Panc1 (cell line): ENCODE measurements around the gene NOX4.
"Not testable (repeated sequence)": the region's sequence is repeated elsewhere in the genome, so short reads cannot be mapped to it uniquely, and the experiment has no call there.

ENCODE experiments used
- POLR2AphosphoS5 ChIP-seq: IDR thresholded peaks from 2 replicates; pipeline ENCODE4 v1.6.1; 2012; ENCODE audit warnings: mild to moderate bottlenecking, low read depth, low read length, moderate library complexity
- SIN3A ChIP-seq: IDR thresholded peaks from 2 replicates; pipeline ENCODE4 v1.6.1; 2012; ENCODE audit warnings: low read depth, mild to moderate bottlenecking, low read length, moderate library complexity, borderline replicate concordance; ENCODE audit not compliant: insufficient read depth
- TCF7L2 ChIP-seq: IDR thresholded peaks from 2 replicates; pipeline ENCODE4 v1.6.1; 2011; ENCODE audit warnings: mild to moderate bottlenecking, low read depth, low read length, inconsistent platforms
- TF ChIP-seq, protein P1 (sequence below): fragments of 450-650 bp; IDR thresholded peaks from 2 replicates; pipeline ENCODE4 v1.5.1; 2017; ENCODE audit warnings: mild to moderate bottlenecking
- TF ChIP-seq, protein P2 (sequence below), 2 experiments: IDR thresholded peaks; 2 replicates each; pipeline ENCODE4 v1.6.1; 2011 to 2012; ENCODE audit warnings: low read depth in 2 of 2, control low read depth in 1 of 2, low read length in 1 of 2, mild to moderate bottlenecking in 1 of 2, moderate library complexity in 1 of 2; ENCODE audit not compliant: insufficient read depth in 1 of 2

DNA sequence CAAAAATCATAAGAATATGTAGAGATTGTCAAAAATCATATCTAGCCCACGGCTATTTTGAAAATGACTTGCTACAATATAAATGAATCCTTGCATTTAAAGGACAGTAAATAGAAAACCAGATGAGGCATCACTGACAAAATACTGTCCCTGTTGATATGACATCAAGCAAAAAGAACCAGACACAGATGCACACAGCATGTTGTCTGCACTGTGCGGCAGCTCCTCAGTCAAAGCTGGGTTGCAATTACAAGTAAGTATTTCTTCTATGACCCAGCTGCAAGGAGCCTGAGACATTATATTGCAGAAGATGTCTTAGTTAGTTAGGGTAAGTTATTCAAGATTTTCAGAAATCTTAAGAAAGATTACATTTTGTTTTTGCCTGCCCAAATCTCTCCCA lies 136.7 kb downstream of the NOX4 start:
- TF ChIP-seq POLR2AphosphoS5, SIN3A, TCF7L2: not testable (repeated sequence)
- TF ChIP-seq, protein P1, sequence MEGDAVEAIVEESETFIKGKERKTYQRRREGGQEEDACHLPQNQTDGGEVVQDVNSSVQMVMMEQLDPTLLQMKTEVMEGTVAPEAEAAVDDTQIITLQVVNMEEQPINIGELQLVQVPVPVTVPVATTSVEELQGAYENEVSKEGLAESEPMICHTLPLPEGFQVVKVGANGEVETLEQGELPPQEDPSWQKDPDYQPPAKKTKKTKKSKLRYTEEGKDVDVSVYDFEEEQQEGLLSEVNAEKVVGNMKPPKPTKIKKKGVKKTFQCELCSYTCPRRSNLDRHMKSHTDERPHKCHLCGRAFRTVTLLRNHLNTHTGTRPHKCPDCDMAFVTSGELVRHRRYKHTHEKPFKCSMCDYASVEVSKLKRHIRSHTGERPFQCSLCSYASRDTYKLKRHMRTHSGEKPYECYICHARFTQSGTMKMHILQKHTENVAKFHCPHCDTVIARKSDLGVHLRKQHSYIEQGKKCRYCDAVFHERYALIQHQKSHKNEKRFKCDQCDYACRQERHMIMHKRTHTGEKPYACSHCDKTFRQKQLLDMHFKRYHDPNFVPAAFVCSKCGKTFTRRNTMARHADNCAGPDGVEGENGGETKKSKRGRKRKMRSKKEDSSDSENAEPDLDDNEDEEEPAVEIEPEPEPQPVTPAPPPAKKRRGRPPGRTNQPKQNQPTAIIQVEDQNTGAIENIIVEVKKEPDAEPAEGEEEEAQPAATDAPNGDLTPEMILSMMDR, result not testable (repeated sequence)
- TF ChIP-seq, protein P2, sequence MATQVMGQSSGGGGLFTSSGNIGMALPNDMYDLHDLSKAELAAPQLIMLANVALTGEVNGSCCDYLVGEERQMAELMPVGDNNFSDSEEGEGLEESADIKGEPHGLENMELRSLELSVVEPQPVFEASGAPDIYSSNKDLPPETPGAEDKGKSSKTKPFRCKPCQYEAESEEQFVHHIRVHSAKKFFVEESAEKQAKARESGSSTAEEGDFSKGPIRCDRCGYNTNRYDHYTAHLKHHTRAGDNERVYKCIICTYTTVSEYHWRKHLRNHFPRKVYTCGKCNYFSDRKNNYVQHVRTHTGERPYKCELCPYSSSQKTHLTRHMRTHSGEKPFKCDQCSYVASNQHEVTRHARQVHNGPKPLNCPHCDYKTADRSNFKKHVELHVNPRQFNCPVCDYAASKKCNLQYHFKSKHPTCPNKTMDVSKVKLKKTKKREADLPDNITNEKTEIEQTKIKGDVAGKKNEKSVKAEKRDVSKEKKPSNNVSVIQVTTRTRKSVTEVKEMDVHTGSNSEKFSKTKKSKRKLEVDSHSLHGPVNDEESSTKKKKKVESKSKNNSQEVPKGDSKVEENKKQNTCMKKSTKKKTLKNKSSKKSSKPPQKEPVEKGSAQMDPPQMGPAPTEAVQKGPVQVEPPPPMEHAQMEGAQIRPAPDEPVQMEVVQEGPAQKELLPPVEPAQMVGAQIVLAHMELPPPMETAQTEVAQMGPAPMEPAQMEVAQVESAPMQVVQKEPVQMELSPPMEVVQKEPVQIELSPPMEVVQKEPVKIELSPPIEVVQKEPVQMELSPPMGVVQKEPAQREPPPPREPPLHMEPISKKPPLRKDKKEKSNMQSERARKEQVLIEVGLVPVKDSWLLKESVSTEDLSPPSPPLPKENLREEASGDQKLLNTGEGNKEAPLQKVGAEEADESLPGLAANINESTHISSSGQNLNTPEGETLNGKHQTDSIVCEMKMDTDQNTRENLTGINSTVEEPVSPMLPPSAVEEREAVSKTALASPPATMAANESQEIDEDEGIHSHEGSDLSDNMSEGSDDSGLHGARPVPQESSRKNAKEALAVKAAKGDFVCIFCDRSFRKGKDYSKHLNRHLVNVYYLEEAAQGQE (IDR thresholded peaks at IDR 0.05; ENCODE audit: insufficient read depth in 1 of 2, low read depth in 2 of 2, low read length in 1 of 2), result not testable (repeated sequence)
